Gastroesophageal sphincter (tissue), 3 donors: ENCODE data around the gene SMARCAL1.
A peak's percentile ranks its signal among the peaks of the same experiment; 100 is the strongest.

Experiments
- CTCF ChIP-seq, 4 experiments: fragments of 200-600 bp in 2 of 4; fragments of 450-650 bp in 2 of 4; sonication (generic) in 1 of 4; IDR thresholded peaks; one replicate each; pipeline ENCODE4 v1.5.1; 2017 to 2019; ENCODE audit warnings: antibody characterized with exemption in 4 of 4, mild to moderate bottlenecking in 2 of 4, moderate library complexity in 2 of 4
- EP300 ChIP-seq: sonication (generic); formaldehyde crosslinking; IDR thresholded peaks from one replicate; pipeline ENCODE4 v1.6.1; 2017; ENCODE audit warnings: antibody characterized with exemption, mild to moderate bottlenecking
- POLR2A ChIP-seq, 2 donors: fragments of 450-650 bp; IDR thresholded peaks; one replicate each; pipeline ENCODE4 v1.6.1; 2017; ENCODE audit warnings: antibody characterized with exemption in 2 of 2, mild to moderate bottlenecking in 2 of 2, moderate library complexity in 1 of 2
- POLR2AphosphoS5 ChIP-seq: sonication (generic); formaldehyde crosslinking; IDR thresholded peaks from one replicate; pipeline ENCODE4 v1.6.1; 2017; ENCODE audit warnings: antibody characterized with exemption

GRCh38 chr2:216478151-216478550 lies 65.9 kb downstream of the SMARCAL1 start:
- no peak for TF ChIP-seq CTCF (IDR thresholded peaks at IDR 0.05)
- TF ChIP-seq POLR2A (IDR thresholded peaks at IDR 0.05), result peak in 1 of 2 donors; percentile 9
- no peak for TF ChIP-seq EP300
- TF ChIP-seq POLR2AphosphoS5, result no peak
